Measurements from ENCODE around the gene MMP19. TPM values are rescaled to one million over a fixed set of nuclear protein-coding genes. Genes with fewer than 3 reads are reported as not detected.

MMP19 gene
- total RNA-seq, 1 experiment from 2014 or later, result 0.04 TPM

- Histone ChIP-seq H3K36me3 (ENCODE audit: low read depth, low read length) (peaks cover 38% of the 10 kb centered on the region), H3K79me2 (ENCODE audit: low read length) (peaks cover 53% of the 10 kb centered on the region)
- ATAC-seq, result no peak
Observed at GRCh38 chr12:55822228-55822627, 20.5 kb downstream of the MMP19 start.

GRCh38 chr12:55820679-55821078 lies 22.1 kb downstream of the MMP19 start:
- TF ChIP-seq EZH2phosphoT487 (IDR thresholded peaks at IDR 0.05; ENCODE audit: borderline replicate concordance, low read length) (no peak), EZH2 (IDR thresholded peaks at IDR 0.05; ENCODE audit: low read length, unreplicated experiment) (no peak), CTCF (conservative IDR thresholded peaks at IDR 0.05; ENCODE audit: low read depth, low read length) (peak; percentile 60; the same call in 1 of the 2 replicates)
- no peak overlapping the region for H2AFZ ChIP-seq (ENCODE audit: low read length)
- H3K27ac ChIP-seq (ENCODE audit: low read length), result no peak overlapping the region
- POLR2A ChIA-PET (ENCODE audit: unreplicated experiment), result no interaction called here
- no peak for ATAC-seq
- CTCF ChIA-PET, result no interaction called here
- H3K4me3 ChIP-seq (ENCODE audit: low read length), result no peak overlapping the region
- peaks cover 8% of the 10 kb centered on the region; the same call in 1 of the 2 replicates for H4K20me1 ChIP-seq (ENCODE audit: low read length)
- H3K4me1 ChIP-seq (ENCODE audit: insufficient read depth, low read length), result peaks cover 15% of the 10 kb centered on the region
- peaks cover 53% of the 10 kb centered on the region for H3K79me2 ChIP-seq (ENCODE audit: low read length)
- peaks cover 38% of the 10 kb centered on the region for H3K36me3 ChIP-seq (ENCODE audit: low read depth, low read length)
- intact Hi-C loops (cut with micrococcal nuclease), result no loop called here
- H3K27me3 ChIP-seq (ENCODE audit: low read length), result no peaks in the 10 kb centered on the region
- no peaks in the 10 kb centered on the region for H3K9me3 ChIP-seq (ENCODE audit: low read length)
- BruUV-seq (replicated peaks), result no TSS peak
- no peaks in the 10 kb centered on the region for H3K9me2 ChIP-seq (replicated peaks; ENCODE audit: low read length)
- no peaks in the 10 kb centered on the region for H3F3A ChIP-seq (ENCODE audit: low read length, unreplicated experiment)
- H3K9ac ChIP-seq (ENCODE audit: low read length), result no peak overlapping the region
- DNase-seq, result peak; percentile 31
- H3K4me2 ChIP-seq (ENCODE audit: low read length), result no peak overlapping the region

More at GRCh38 chr12:55822228-55822627, 20.5 kb downstream of the MMP19 start:
- TF ChIP-seq CTCF (conservative IDR thresholded peaks at IDR 0.05; ENCODE audit: low read depth, low read length), result peak; percentile 50
- TF ChIP-seq EZH2phosphoT487 (IDR thresholded peaks at IDR 0.05; ENCODE audit: borderline replicate concordance, low read length), result no peak
- TF ChIP-seq EZH2 (IDR thresholded peaks at IDR 0.05; ENCODE audit: low read length, unreplicated experiment), result no peak
- Histone ChIP-seq H3K4me2 (ENCODE audit: low read length) (no peak overlapping the region), H3K9ac (ENCODE audit: low read length) (no peak overlapping the region), H3K27me3 (ENCODE audit: low read length) (no peaks in the 10 kb centered on the region), H3K9me2 (replicated peaks; ENCODE audit: low read length) (no peaks in the 10 kb centered on the region), H3K27ac (ENCODE audit: low read length) (no peak overlapping the region), H3F3A (ENCODE audit: low read length, unreplicated experiment) (no peaks in the 10 kb centered on the region), H3K4me3 (ENCODE audit: low read length) (no peak overlapping the region), H2AFZ (ENCODE audit: low read length) (no peak overlapping the region), H3K4me1 (ENCODE audit: insufficient read depth, low read length) (peaks cover 15% of the 10 kb centered on the region), H3K9me3 (ENCODE audit: low read length) (no peaks in the 10 kb centered on the region), H4K20me1 (ENCODE audit: low read length) (no peaks in the 10 kb centered on the region)
- CTCF ChIA-PET, result no interaction called here
- POLR2A ChIA-PET (ENCODE audit: unreplicated experiment), result no interaction called here
- intact Hi-C loops (cut with micrococcal nuclease), result no loop called here
- peak; percentile 21 for DNase-seq
- BruUV-seq (replicated peaks), result no TSS peak

- POLR2A ChIA-PET (ENCODE audit: unreplicated experiment), result no interaction called here
- Histone ChIP-seq H3K9me3 (ENCODE audit: low read length) (no peaks in the 10 kb centered on the region), H3K9me2 (replicated peaks; ENCODE audit: low read length) (no peaks in the 10 kb centered on the region), H3K9ac (ENCODE audit: low read length) (peak overlapping the region; percentile 85), H3K79me2 (ENCODE audit: low read length) (peaks cover 61% of the 10 kb centered on the region), H3K4me3 (ENCODE audit: low read length) (peak overlapping the region; percentile 82), H3K4me2 (ENCODE audit: low read length) (peak overlapping the region; percentile 80), H2AFZ (ENCODE audit: low read length) (no peak overlapping the region), H3F3A (ENCODE audit: low read length, unreplicated experiment) (no peaks in the 10 kb centered on the region), H3K4me1 (ENCODE audit: insufficient read depth, low read length) (peaks cover 21% of the 10 kb centered on the region), H3K27ac (ENCODE audit: low read length) (no peak overlapping the region), H3K27me3 (ENCODE audit: low read length) (no peaks in the 10 kb centered on the region), H4K20me1 (ENCODE audit: low read length) (peaks cover 16% of the 10 kb centered on the region), H3K36me3 (ENCODE audit: low read depth, low read length) (peaks cover 38% of the 10 kb centered on the region)
- TF ChIP-seq CTCF (conservative IDR thresholded peaks at IDR 0.05; ENCODE audit: low read depth, low read length), result no peak
- no peak for TF ChIP-seq EZH2phosphoT487 (IDR thresholded peaks at IDR 0.05; ENCODE audit: borderline replicate concordance, low read length)
- TF ChIP-seq EZH2 (IDR thresholded peaks at IDR 0.05; ENCODE audit: low read length, unreplicated experiment), result no peak
- no TSS peak for BruUV-seq (replicated peaks)
- intact Hi-C loops (cut with micrococcal nuclease), result loop anchor here (5.0 kb wide), 1 partner anchor 77 kb away; the partner anchor contains the start of gene GDF11
- ATAC-seq, result no peak
- CTCF ChIA-PET, result interaction anchor here (0.7 to 1.9 kb wide), 2 partner anchors 81 to 121 kb away, joined by 3 to 8 read pairs; no protein-coding TSS in a partner anchor
- no peak for DNase-seq
Observed at GRCh38 chr12:55818886-55819285, 23.9 kb downstream of the MMP19 start.
